Measurements from ENCODE around the gene CFAP20DC.

CFAP20DC gene

DNA sequence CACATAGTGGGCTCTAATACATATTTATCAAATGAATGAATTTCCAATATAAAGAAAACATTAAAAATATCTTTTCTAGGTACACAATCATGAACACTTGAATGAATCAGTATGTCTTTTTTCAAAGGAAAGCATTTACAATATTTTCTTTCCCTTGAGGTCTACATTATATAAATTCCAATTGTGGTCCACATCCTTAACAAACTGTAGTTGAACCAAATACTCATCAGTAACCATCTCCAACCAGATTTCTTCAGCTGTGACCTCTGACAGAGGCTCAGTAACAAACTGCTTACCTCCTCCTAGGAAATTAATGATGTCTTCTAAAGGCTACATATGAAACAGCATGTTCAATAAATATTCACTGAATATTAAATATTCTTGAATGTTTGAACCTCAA is 58.8 kb downstream of the CFAP20DC start:
- H3K4me2 ChIP-seq (ENCODE audit: low read length, poor library complexity, severe bottlenecking), result no peak overlapping the region
- no peak overlapping the region for H4K8ac ChIP-seq (ENCODE audit: low read length)
- no peak overlapping the region for H4K91ac ChIP-seq (ENCODE audit: low read length)
- H2BK15ac ChIP-seq (ENCODE audit: low read depth, poor library complexity, severe bottlenecking), result no peak overlapping the region
- DNase-seq, result no peak
- no peaks in the 10 kb centered on the region for H3K36me3 ChIP-seq (ENCODE audit: control insufficient read depth in 1 of 2, insufficient read depth in 2 of 2, low read depth in 1 of 2, low read length in 2 of 2)
- no peaks in the 10 kb centered on the region for H3K27me3 ChIP-seq (ENCODE audit: control insufficient read depth in 1 of 2, insufficient read depth in 1 of 2, low read length in 2 of 2)
- H3K9ac ChIP-seq (ENCODE audit: low read length), result no peak overlapping the region
- no peak overlapping the region for H3K4ac ChIP-seq (ENCODE audit: low read depth in 1 of 2, low read length in 2 of 2)
- H2BK5ac ChIP-seq (ENCODE audit: low read depth, low read length, poor library complexity, severe bottlenecking), result no peak overlapping the region
- H3K27ac ChIP-seq (ENCODE audit: low read length, poor library complexity, severe bottlenecking), result no peak overlapping the region
- H3K18ac ChIP-seq (ENCODE audit: low read depth in 1 of 2, low read length in 2 of 2), result no peak overlapping the region
- no peaks in the 10 kb centered on the region for H3K4me1 ChIP-seq (ENCODE audit: control insufficient read depth, insufficient read depth, low read depth, low read length)
- no peak overlapping the region for H2AFZ ChIP-seq (ENCODE audit: low read depth, low read length)
- H3K79me1 ChIP-seq (replicated peaks; ENCODE audit: low read length, poor library complexity, severe bottlenecking), result no peaks in the 10 kb centered on the region
- H3K4me3 ChIP-seq (ENCODE audit: insufficient read depth in 1 of 2, low read depth in 1 of 2, low read length in 2 of 2), result no peak overlapping the region
- no peak overlapping the region for H2BK12ac ChIP-seq (ENCODE audit: low read length in 2 of 2)
- H3K9me3 ChIP-seq (ENCODE audit: control insufficient read depth, low read length), result peaks cover 11% of the 10 kb centered on the region
- no peak overlapping the region for H2AK5ac ChIP-seq (ENCODE audit: low read length, severe bottlenecking)
- H2BK120ac ChIP-seq (ENCODE audit: low read depth, low read length), result no peak overlapping the region
- H3K23ac ChIP-seq (ENCODE audit: low read length in 2 of 2), result no peak overlapping the region
- H3K14ac ChIP-seq (ENCODE audit: low read length in 2 of 2), result no peak overlapping the region

DNA sequence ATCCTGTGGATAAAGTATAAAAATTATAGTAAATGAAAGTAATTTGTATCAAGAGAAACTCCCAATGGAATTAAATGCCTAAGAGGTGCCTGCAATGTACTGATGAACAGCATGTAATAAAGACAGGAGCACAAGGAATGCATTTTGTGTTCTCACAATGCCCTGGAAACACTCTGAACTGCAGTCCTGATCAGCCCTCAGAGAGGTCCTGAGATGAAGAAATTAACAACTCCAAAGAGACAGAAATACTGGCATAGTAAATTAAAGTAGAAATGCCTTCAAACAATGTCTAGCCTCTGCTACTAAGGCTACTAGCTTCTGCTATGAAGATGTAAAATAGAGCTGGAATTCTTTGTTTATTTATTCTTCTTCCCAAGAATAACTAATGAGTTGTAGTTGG is 59.9 kb downstream of the CFAP20DC start:
- Histone ChIP-seq H4K91ac (ENCODE audit: low read length) (no peak overlapping the region), H2BK15ac (ENCODE audit: low read depth, poor library complexity, severe bottlenecking) (no peak overlapping the region), H3K36me3 (ENCODE audit: control insufficient read depth in 1 of 2, insufficient read depth in 2 of 2, low read depth in 1 of 2, low read length in 2 of 2) (no peaks in the 10 kb centered on the region), H3K23ac (ENCODE audit: low read length in 2 of 2) (no peak overlapping the region), H3K4ac (ENCODE audit: low read depth in 1 of 2, low read length in 2 of 2) (no peak overlapping the region), H3K4me2 (ENCODE audit: low read length, poor library complexity, severe bottlenecking) (no peak overlapping the region), H2AK5ac (ENCODE audit: low read length, severe bottlenecking) (no peak overlapping the region), H2AFZ (ENCODE audit: low read depth, low read length) (no peak overlapping the region), H3K27ac (ENCODE audit: low read length, poor library complexity, severe bottlenecking) (no peak overlapping the region), H3K9ac (ENCODE audit: low read length) (peak overlapping the region; percentile 32), H3K9me3 (ENCODE audit: control insufficient read depth, low read length) (peaks cover 19% of the 10 kb centered on the region), H3K4me1 (ENCODE audit: control insufficient read depth, insufficient read depth, low read depth, low read length) (no peaks in the 10 kb centered on the region), H3K4me3 (ENCODE audit: insufficient read depth in 1 of 2, low read depth in 1 of 2, low read length in 2 of 2) (no peak overlapping the region), H3K14ac (ENCODE audit: low read length in 2 of 2) (no peak overlapping the region), H2BK5ac (ENCODE audit: low read depth, low read length, poor library complexity, severe bottlenecking) (no peak overlapping the region), H3K27me3 (ENCODE audit: control insufficient read depth in 1 of 2, insufficient read depth in 1 of 2, low read length in 2 of 2) (no peaks in the 10 kb centered on the region), H2BK120ac (ENCODE audit: low read depth, low read length) (no peak overlapping the region), H2BK12ac (ENCODE audit: low read length in 2 of 2) (no peak overlapping the region), H3K18ac (ENCODE audit: low read depth in 1 of 2, low read length in 2 of 2) (no peak overlapping the region), H3K79me1 (replicated peaks; ENCODE audit: low read length, poor library complexity, severe bottlenecking) (no peaks in the 10 kb centered on the region), H4K8ac (ENCODE audit: low read length) (no peak overlapping the region)
- DNase-seq, result no peak

DNA sequence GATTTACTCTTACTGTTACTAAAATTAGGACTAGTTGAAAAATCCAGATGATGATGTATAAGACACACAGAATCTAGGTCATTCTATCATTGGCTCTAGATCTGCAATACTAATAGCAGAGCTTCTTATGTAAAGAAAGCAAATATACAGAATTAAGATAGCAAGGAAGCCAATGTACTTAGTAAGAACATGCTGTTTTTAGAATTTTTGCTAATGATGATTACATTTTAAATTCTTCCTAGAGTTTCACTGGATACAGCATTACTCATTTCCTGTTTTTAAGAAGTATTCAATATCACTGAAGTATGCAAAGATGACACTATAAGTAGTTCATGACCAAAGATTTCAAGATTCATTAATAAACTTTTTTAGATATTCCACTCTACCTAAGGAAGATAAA is 60.7 kb downstream of the CFAP20DC start:
- Histone ChIP-seq H3K23ac (ENCODE audit: low read length in 2 of 2) (no peak overlapping the region), H3K79me1 (replicated peaks; ENCODE audit: low read length, poor library complexity, severe bottlenecking) (no peaks in the 10 kb centered on the region), H2AFZ (ENCODE audit: low read depth, low read length) (no peak overlapping the region), H2BK12ac (ENCODE audit: low read length in 2 of 2) (no peak overlapping the region), H3K4me3 (ENCODE audit: insufficient read depth in 1 of 2, low read depth in 1 of 2, low read length in 2 of 2) (no peak overlapping the region), H3K18ac (ENCODE audit: low read depth in 1 of 2, low read length in 2 of 2) (no peak overlapping the region), H2BK5ac (ENCODE audit: low read depth, low read length, poor library complexity, severe bottlenecking) (no peak overlapping the region), H4K91ac (ENCODE audit: low read length) (no peak overlapping the region), H3K27ac (ENCODE audit: low read length, poor library complexity, severe bottlenecking) (no peak overlapping the region), H3K4ac (ENCODE audit: low read depth in 1 of 2, low read length in 2 of 2) (no peak overlapping the region), H3K4me1 (ENCODE audit: control insufficient read depth, insufficient read depth, low read depth, low read length) (no peaks in the 10 kb centered on the region), H3K9me3 (ENCODE audit: control insufficient read depth, low read length) (peaks cover 19% of the 10 kb centered on the region), H3K36me3 (ENCODE audit: control insufficient read depth in 1 of 2, insufficient read depth in 2 of 2, low read depth in 1 of 2, low read length in 2 of 2) (no peaks in the 10 kb centered on the region), H3K27me3 (ENCODE audit: control insufficient read depth in 1 of 2, insufficient read depth in 1 of 2, low read length in 2 of 2) (no peaks in the 10 kb centered on the region), H3K14ac (ENCODE audit: low read length in 2 of 2) (no peak overlapping the region), H2BK15ac (ENCODE audit: low read depth, poor library complexity, severe bottlenecking) (no peak overlapping the region), H4K8ac (ENCODE audit: low read length) (no peak overlapping the region), H3K9ac (ENCODE audit: low read length) (peak overlapping the region; percentile 19), H2AK5ac (ENCODE audit: low read length, severe bottlenecking) (no peak overlapping the region), H2BK120ac (ENCODE audit: low read depth, low read length) (no peak overlapping the region), H3K4me2 (ENCODE audit: low read length, poor library complexity, severe bottlenecking) (no peak overlapping the region)
- peak; percentile 35 for DNase-seq

DNA sequence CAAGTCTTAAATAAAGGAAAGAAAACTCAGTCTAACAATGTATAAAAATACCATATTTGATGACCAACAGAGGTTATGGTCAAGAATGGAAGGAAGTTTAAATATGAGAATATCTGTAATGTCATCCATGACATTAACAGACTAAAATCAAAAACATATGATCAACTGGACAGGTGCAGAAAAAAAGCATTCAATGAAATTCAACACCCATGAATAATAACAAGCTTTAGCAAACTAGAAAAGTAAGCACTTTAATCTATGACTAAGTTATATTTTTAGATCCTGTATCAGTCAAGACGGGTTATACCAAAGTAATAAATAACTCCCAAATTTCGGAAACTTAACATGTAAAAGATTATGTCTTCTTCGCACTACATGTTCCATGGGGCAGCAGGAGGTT is 61.8 kb downstream of the CFAP20DC start:
- H3K27ac ChIP-seq (ENCODE audit: low read length, poor library complexity, severe bottlenecking), result no peak overlapping the region
- H2BK120ac ChIP-seq (ENCODE audit: low read depth, low read length), result peak overlapping the region; percentile 5
- H3K14ac ChIP-seq (ENCODE audit: low read length in 2 of 2), result no peak overlapping the region
- no peak overlapping the region for H3K4me2 ChIP-seq (ENCODE audit: low read length, poor library complexity, severe bottlenecking)
- H3K79me1 ChIP-seq (replicated peaks; ENCODE audit: low read length, poor library complexity, severe bottlenecking), result no peaks in the 10 kb centered on the region
- H3K4me3 ChIP-seq (ENCODE audit: insufficient read depth in 1 of 2, low read depth in 1 of 2, low read length in 2 of 2), result peak overlapping the region in 1 of 2 experiments; percentile 7
- no peak for DNase-seq
- WGBS, result 93% methylated on average over 2 of the region's 3 CpGs
- H3K36me3 ChIP-seq (ENCODE audit: control insufficient read depth in 1 of 2, insufficient read depth in 2 of 2, low read depth in 1 of 2, low read length in 2 of 2), result no peaks in the 10 kb centered on the region
- H3K9ac ChIP-seq (ENCODE audit: low read length), result peak overlapping the region; percentile 19
- H3K23ac ChIP-seq (ENCODE audit: low read length in 2 of 2), result no peak overlapping the region
- H3K4me1 ChIP-seq (ENCODE audit: control insufficient read depth, insufficient read depth, low read depth, low read length), result no peaks in the 10 kb centered on the region
- no peak overlapping the region for H2AFZ ChIP-seq (ENCODE audit: low read depth, low read length)
- H2AK5ac ChIP-seq (ENCODE audit: low read length, severe bottlenecking), result no peak overlapping the region
- H4K8ac ChIP-seq (ENCODE audit: low read length), result no peak overlapping the region
- no peak overlapping the region for H3K4ac ChIP-seq (ENCODE audit: low read depth in 1 of 2, low read length in 2 of 2)
- H2BK12ac ChIP-seq (ENCODE audit: low read length in 2 of 2), result no peak overlapping the region
- no peak overlapping the region for H4K91ac ChIP-seq (ENCODE audit: low read length)
- no peak overlapping the region for H3K18ac ChIP-seq (ENCODE audit: low read depth in 1 of 2, low read length in 2 of 2)
- H3K9me3 ChIP-seq (ENCODE audit: control insufficient read depth, low read length), result peaks cover 19% of the 10 kb centered on the region
- H2BK15ac ChIP-seq (ENCODE audit: low read depth, poor library complexity, severe bottlenecking), result no peak overlapping the region
- H3K27me3 ChIP-seq (ENCODE audit: control insufficient read depth in 1 of 2, insufficient read depth in 1 of 2, low read length in 2 of 2), result no peaks in the 10 kb centered on the region
- no peak overlapping the region for H2BK5ac ChIP-seq (ENCODE audit: low read depth, low read length, poor library complexity, severe bottlenecking)
